Right lobe of liver (tissue), 6 donors: ENCODE measurements around the gene PRKCZ. TPM values are rescaled to one million over a fixed set of nuclear protein-coding genes. Genes with fewer than 3 reads are reported as not detected.

Experiments used
- ATAC-seq, 4 donors: fragments of 200-7000 bp; cut with Tn5 transposase; one replicate each; pipeline ENCODE4 v1.9.1; 2020; ENCODE audit warnings: mild to moderate bottlenecking in 4 of 4, moderate library complexity in 4 of 4
- DNase-seq, 3 donors: peaks; one replicate each; pipeline ENCODE4 v3.0.0-alpha.2; 2020
- H3K27ac ChIP-seq, 3 donors: fragments of 200-600 bp; one replicate each; pipeline ENCODE4 v1.8.0; 2022
- H3K27me3 ChIP-seq, 2 donors: fragments of 200-600 bp; one replicate each; pipeline ENCODE4 v1.8.0; 2022
- H3K36me3 ChIP-seq, 4 donors: fragments of 200-600 bp; sonication (generic) in 1 of 4; one replicate each; pipeline versions ENCODE4 v1.5.1 to v1.8.0; 2017 to 2022; ENCODE audit warnings: control low read depth in 1 of 4
- H3K4me1 ChIP-seq, 4 donors: fragments of 200-600 bp; sonication (generic) in 1 of 4; one replicate each; pipeline versions ENCODE4 v1.5.1 to v1.8.0; 2017 to 2022; ENCODE audit warnings: control low read depth in 1 of 4
- H3K4me3 ChIP-seq, 3 donors: fragments of 200-600 bp; one replicate each; pipeline ENCODE4 v1.8.0; 2022
- H3K9me3 ChIP-seq, 4 donors: fragments of 200-600 bp; sonication (generic) in 1 of 4; one replicate each; pipeline versions ENCODE4 v1.5.1 to v1.8.0; 2017 to 2022; ENCODE audit warnings: control low read depth in 1 of 4
- POLR2A ChIP-seq: fragments of 450-650 bp; IDR thresholded peaks from one replicate; pipeline ENCODE4 v1.6.1; 2017; ENCODE audit warnings: antibody characterized with exemption, mild to moderate bottlenecking
- WGBS: methylation state at CpG from one replicate; pipeline ENCODE4 v1.1.6; 2018; ENCODE audit warnings: low coverage, low lambda C conversion rate; ENCODE audit not compliant: insufficient coverage; ENCODE audit errors: missing lambda C conversion rate; 5-methylcytosine and 5-hydroxymethylcytosine counted together
- intact Hi-C, 2 donors: fragments of 100-400 bp; cut with DNase I; formaldehyde crosslinking; loops; one replicate each; pipeline versions ENCODE4 v1.11.2 to v1.14.1; 2022
- total RNA-seq, 6 experiments: library from RNA; depleted of rRNA in 2 of 6; stranded (reverse); fragments of >200 nt in 2 of 6; fragmentation: NEBNext Ultra II Directional in 3 of 6; extraction: Animal tissue kit (Norgen Biotek cat#: 25700) in 3 of 6; gene quantifications; one replicate each; pipeline versions ENCODE4 v1.1.0 to v1.2.4, GENCODE V29; 2016 to 2023
- TF ChIP-seq, protein P1 (sequence below), 4 donors: fragments of 200-600 bp in 3 of 4; fragments of 450-650 bp in 1 of 4; IDR thresholded peaks; one replicate each; pipeline versions ENCODE4 v1.5.1 to v1.8.0; 2016 to 2022; ENCODE audit warnings: antibody characterized with exemption in 4 of 4, mild to moderate bottlenecking in 2 of 4
- donor health status: DM: no; HTN: yes; CAD: no.
- donor health status: DM: no; HTN: no; CAD: no.
- donor health status: DM: no; HTN: no; CAD: no.
- donor health status: DM: no; HTN: yes; CAD: no.
- donor health status: DM: no; HTN: yes; CAD: no.

The PRKCZ gene
- total RNA-seq, 6 experiments from 2014 or later: 10.3 to 20.1 (median 15.8) TPM

DNA sequence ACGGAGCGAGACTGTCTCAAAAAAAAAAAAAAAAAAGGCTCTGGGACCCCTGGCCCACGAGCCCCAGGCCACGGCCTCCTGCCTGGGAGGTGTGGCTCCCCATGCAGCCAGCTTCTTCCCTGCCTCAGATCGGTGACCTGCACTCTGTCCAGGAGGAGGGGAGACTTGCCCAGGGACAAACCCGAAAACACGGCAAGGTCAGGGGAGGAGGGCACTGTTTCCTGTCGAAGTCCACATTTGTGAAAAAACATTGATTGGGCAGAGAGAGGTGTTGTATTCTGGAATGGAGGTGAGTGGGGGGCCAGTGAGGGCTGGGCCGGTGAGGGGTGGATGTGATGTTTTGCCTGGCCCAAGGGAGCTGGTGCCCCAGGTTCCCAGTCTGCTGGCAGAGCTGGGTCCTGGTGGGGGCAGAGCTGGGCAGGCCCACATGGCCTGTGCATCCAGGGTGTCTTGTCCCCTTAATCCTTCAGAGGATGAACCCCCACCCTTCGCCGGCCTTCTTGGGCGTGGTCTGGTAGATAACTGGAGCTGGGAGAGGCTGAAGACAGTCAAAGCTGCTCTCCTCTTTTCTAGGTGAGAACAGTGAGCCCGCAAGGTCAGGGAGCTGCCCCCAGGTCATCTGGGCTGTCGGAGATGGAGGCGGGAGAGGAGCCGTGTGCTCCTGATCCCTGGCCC, 156.7 kb downstream of the PRKCZ start:
- no peaks in the 10 kb centered on the region for H3K36me3 ChIP-seq
- peak overlapping the region; percentile 92 to 97 (median 97) for H3K27ac ChIP-seq
- TF ChIP-seq, protein P1, sequence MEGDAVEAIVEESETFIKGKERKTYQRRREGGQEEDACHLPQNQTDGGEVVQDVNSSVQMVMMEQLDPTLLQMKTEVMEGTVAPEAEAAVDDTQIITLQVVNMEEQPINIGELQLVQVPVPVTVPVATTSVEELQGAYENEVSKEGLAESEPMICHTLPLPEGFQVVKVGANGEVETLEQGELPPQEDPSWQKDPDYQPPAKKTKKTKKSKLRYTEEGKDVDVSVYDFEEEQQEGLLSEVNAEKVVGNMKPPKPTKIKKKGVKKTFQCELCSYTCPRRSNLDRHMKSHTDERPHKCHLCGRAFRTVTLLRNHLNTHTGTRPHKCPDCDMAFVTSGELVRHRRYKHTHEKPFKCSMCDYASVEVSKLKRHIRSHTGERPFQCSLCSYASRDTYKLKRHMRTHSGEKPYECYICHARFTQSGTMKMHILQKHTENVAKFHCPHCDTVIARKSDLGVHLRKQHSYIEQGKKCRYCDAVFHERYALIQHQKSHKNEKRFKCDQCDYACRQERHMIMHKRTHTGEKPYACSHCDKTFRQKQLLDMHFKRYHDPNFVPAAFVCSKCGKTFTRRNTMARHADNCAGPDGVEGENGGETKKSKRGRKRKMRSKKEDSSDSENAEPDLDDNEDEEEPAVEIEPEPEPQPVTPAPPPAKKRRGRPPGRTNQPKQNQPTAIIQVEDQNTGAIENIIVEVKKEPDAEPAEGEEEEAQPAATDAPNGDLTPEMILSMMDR (IDR thresholded peaks at IDR 0.05): no peak
- peak; percentile 24 for TF ChIP-seq POLR2A
- peak; percentile 3 to 40 (median 18) for ATAC-seq
- peak in 2 of 3 donors; percentile 84 to 88 for DNase-seq
- intact Hi-C loops: no loop called here
- H3K9me3 ChIP-seq: no peaks in the 10 kb centered on the region
- H3K27me3 ChIP-seq: no peaks in the 10 kb centered on the region
- peak overlapping the region in 2 of 3 donors; percentile 55 to 58 for H3K4me3 ChIP-seq
- H3K4me1 ChIP-seq: peaks cover 0 to 36% (median 17%) of the 10 kb centered on the region in 4 donors
- 8% methylated on average over 4 of the region's 16 CpGs for WGBS

DNA sequence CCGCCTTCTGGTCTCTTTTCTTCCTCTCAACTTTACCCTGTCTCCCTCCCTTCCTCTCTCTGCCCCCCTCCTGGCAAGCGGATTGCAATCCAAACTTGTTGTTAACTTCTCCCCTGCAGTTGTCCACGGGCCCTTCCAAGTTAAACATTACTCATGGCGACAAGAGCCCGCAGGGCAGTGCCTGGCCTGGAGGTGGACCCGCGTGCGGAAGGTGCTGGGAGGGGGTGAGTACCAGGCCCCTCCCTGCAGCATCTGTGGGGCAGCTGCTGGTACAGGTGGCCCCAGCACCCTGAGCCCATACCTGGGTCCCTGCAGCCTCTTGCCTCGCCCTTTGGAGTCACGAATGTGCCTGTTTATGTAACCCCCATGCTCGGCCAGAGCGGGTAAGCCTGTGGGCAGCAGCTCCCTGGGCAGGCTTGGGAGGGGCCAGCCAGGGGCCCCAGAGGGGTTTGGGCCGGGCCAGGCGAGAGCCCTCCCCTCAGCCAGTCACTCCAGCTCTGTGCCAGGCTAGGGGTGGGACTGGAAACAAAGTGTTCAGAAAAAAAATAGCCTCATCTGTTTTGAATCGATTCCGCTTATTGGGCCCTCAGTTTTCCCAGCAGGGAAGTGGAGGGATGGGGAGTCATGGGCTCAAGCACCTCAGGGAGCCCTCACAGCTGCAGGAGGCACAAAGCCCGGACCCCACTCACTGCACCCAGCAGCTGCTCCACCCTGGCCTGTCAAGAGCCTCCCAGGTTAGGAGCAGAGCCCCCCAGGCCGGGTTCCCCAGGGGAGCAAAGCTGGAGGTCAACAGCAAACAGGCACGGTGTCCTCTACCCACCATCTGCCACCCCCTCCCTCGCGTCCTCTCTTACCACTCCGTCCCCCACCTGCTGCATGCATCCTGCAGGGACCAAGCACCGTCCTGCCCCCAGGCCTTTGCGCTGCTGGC, 158.4 kb downstream of the PRKCZ start:
- Histone ChIP-seq H3K9me3 (no peaks in the 10 kb centered on the region), H3K4me1 (peaks cover 0 to 36% (median 17%) of the 10 kb centered on the region in 4 donors), H3K4me3 (peak overlapping the region in 2 of 3 donors; percentile 24 to 26), H3K27me3 (no peaks in the 10 kb centered on the region), H3K27ac (peak overlapping the region; percentile 92 to 97 (median 97)), H3K36me3 (no peaks in the 10 kb centered on the region)
- TF ChIP-seq, protein P1 (IDR thresholded peaks at IDR 0.05): peak in 1 of 4 donors; percentile 7
- no peak for TF ChIP-seq POLR2A
- DNase-seq (peak; percentile 86 to 93 (median 92)), ATAC-seq (peak; percentile 45 to 59 (median 50))
- intact Hi-C loops: no loop called here
- 35% methylated on average over 9 of the region's 24 CpGs for WGBS

DNA sequence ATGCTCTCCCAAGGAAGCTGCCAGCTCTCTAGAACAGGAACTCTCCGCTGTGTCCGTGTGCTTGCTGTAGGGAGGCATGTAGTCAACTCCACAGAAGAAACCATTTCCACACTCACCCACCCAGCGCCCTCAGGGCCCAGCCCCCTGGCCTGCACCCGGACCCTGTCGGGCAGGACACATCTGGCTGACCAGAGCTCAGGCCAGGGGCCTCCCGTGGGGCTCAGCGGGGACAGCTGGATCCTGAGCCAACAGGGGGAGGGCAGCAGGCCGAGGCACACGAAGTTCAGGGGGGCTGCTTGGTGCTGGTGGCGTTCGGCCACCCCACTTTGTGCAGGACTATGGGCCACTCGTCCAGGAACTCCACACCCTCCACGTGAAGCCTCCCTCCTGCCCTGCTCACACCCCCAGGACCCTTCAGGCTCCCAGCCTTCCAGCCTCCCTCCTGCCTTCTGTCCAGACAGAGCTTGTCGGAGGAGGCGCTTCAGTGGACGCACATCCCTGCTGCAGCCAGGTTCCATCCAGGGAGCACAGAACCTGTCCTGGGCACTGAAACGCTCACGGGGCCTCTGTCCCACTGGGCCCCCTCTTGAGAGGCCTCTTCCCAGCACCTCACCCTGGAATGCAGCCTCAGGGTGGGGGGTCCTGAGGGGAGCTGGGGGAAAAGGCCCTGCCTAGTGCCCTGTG, 159.3 kb downstream of the PRKCZ start:
- TF ChIP-seq POLR2A: no peak
- TF ChIP-seq, protein P1 (IDR thresholded peaks at IDR 0.05): no peak
- DNase-seq (peak in 1 of 3 donors; percentile 49), ATAC-seq (no peak)
- 85% methylated on average over 6 of the region's 18 CpGs for WGBS
- no peaks in the 10 kb centered on the region for H3K9me3 ChIP-seq
- H3K27me3 ChIP-seq: no peaks in the 10 kb centered on the region
- H3K27ac ChIP-seq: no peak overlapping the region
- intact Hi-C loops: loop anchor here in 1 of 2 donors (10.0 kb wide), 1 partner anchor 105 kb away; no protein-coding TSS in a partner anchor
- H3K4me1 ChIP-seq: peaks cover 0 to 40% (median 19%) of the 10 kb centered on the region in 4 donors
- H3K4me3 ChIP-seq: no peak overlapping the region
- no peaks in the 10 kb centered on the region for H3K36me3 ChIP-seq

DNA sequence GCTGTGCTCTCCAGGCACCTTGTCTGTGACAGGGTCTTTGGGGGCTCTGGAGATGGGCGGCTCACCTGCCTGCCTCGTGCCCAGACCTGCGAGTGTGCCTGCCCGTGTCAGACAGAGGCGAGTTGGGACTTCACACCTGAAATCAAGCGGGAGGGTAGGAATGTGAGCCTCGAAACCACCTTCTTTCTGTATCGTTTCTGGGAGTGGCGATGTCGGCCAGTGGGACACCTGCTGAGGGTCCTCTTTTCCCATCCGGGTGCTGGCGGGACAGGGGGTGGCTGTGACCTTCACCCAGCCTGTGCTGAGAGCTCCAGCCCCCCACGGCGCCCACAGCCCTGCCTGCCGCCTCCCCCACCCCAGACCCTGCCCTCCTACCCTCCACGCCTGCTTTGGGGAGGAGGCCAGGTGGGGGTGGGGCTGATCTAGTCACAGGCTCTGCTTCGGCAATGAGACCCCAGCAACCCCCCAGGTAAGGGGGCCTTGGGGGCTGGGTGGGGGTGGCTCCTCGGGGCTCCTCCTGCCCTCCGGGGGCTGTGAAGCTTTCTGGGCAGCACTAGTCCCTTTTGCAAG, 160.0 kb downstream of the PRKCZ start:
- no peaks in the 10 kb centered on the region for H3K27me3 ChIP-seq
- peaks cover 0 to 43% (median 21%) of the 10 kb centered on the region in 4 donors for H3K4me1 ChIP-seq
- H3K4me3 ChIP-seq: no peak overlapping the region
- no peaks in the 10 kb centered on the region for H3K36me3 ChIP-seq
- no peak for ATAC-seq
- no peak overlapping the region for H3K27ac ChIP-seq
- peak in 1 of 3 donors; percentile 44 for DNase-seq
- no peaks in the 10 kb centered on the region for H3K9me3 ChIP-seq
- intact Hi-C loops: loop anchor here in 1 of 2 donors (10.0 kb wide), 1 partner anchor 105 kb away; no protein-coding TSS in a partner anchor
- TF ChIP-seq POLR2A: no peak
- TF ChIP-seq, protein P1 (IDR thresholded peaks at IDR 0.05): no peak
- WGBS: 100% methylated on average over 1 of the region's 19 CpGs
